GM21786 (cell line): Measurements from ENCODE around the gene SLC51A.
"Not testable (repeated sequence)": the region's sequence is repeated elsewhere in the genome, so short reads cannot be mapped to it uniquely, and the experiment has no call there.

ENCODE experiments used
- ATAC-seq: cut with Tn5 transposase; IDR thresholded peaks from one replicate; pipeline ENCODE4 v1.9.1; 2021; ENCODE audit not compliant: unreplicated experiment

Gene SLC51A

DNA sequence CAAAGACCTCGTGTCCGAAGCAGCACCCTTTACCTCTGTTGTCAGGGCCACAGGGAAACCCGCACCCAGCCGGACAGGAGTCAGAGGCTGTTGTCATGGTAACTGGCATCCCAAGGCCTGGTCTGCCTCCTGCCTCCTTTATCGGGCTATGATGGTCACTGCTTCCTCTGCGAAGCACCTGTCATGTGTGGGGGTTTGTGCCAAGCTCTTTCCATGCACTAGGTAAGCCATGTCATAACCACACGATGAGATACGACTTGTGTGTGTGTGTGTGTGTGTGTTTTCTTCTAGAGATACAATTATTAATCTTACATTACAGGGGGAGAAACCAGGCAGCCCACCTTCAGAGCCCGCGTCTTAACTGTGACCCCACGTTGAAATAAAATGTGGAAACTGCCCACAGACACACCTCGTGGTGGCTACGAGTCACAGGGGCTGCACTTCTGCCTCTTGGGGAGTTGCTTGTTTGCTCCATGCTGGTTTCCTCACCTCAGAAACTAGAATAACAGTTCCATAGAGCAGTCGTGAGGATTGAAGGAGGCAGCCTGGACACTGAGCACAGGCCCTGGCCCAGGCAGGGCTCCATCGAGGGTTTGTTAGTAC is 23.1 kb upstream of the SLC51A start:
- peak; percentile 8 for ATAC-seq

DNA sequence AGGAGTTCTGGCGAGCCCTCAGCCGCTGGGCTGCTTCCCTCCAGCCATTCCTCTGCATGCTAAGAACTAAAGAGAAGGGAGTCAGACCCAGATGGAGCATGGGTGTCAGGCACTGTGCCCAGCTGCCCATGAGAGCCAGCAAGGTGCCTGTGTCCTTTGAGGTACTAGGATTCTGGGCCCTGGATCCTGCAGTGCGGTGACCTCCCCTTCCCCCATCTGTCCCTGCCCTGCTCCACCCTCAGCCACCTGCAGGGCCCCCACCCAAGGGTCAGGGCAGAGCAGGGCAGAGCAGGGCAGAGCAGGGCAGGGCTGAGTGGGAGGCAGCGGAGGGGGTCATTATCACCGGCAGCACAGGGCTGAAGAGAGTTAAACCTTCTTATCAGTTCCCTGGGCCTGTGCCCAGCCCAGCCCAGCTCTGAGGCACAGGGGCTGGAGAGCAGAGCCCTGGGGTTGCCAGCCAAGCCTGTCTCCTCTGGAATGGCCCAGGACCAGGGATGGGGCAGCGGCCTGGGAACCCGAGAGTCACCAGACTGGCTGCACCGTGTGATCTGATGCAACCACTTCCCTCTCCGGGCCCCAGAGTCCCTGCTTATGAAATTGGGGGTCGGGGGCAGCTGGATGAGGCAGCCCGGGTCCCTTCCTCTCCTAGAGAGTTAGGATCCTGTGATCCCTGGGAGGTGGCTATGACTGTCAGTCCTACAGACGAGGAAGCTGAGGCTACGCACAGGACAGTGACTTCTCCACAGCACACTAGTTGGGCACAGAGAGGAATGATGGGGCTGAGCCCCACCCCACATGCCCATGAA is 22.4 kb upstream of the SLC51A start:
- ATAC-seq = no peak

DNA sequence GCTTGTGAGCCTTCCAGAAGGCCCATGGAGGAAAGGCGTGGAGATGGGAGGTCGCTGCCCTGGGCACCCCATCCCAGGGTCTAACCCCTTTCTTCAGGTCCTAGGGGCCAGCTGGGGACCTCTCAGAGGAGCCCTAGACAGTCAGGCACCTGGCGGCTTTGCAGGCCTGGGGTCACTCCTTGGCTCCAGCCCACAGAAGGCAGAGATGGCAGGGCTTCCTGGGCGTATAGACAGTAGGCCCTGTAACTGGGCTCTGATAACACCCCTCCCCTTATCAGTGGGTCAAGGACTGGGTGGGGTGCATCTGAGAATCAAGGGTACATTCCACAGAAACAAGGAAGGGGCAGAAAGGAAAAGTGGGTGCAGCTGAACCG is 21.8 kb upstream of the SLC51A start:
- ATAC-seq = no peak

DNA sequence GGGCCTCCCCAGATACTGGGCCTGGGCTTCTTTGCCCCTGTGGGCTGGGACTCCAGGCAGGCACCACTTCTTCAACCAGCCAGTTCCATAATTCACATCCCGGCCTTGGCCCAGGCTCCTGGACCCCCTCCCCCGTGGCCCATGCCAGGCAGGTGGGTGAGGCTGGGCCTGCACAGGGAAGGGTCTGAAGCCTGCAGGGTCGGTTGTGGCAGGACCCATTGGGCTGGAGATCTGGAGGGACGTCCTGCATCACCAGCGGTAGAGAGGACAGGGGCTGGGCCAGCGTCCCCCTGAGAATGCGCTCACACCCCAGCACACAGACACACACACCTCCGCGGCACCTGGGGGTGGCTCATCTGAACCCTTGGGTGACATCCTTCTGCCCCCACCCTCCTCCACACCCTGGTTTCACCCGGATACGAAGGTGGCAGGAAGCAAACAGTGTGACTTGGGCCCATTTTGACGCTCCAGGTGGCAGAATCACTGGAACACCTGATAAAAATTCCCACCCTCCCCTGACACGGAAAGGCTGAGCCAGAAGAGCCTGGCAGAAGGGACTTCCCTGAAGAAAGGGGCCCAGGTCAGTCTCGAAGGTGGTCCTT is 20.6 kb upstream of the SLC51A start:
- ATAC-seq = no peak

DNA sequence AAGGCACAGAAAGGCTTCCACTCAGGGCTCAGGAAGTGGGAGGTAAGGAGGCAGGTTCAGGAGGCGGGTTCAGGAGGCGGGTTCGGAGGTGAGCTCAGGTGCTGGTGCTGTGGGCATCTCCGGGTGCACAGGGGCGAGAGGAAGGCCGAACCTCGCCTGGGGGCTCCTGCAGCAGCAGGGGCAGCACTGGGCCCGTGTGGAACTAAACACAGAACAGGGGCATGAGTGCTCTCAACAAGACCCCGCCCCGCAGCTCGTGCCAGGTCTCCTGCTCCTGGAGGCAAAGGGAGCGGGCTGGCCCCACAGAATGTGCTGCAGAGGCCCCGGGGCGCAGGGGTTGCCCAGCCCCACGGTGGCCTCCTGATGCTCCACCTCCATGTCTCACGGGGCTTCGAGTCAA is 18.8 kb upstream of the SLC51A start:
- no peak for ATAC-seq

DNA sequence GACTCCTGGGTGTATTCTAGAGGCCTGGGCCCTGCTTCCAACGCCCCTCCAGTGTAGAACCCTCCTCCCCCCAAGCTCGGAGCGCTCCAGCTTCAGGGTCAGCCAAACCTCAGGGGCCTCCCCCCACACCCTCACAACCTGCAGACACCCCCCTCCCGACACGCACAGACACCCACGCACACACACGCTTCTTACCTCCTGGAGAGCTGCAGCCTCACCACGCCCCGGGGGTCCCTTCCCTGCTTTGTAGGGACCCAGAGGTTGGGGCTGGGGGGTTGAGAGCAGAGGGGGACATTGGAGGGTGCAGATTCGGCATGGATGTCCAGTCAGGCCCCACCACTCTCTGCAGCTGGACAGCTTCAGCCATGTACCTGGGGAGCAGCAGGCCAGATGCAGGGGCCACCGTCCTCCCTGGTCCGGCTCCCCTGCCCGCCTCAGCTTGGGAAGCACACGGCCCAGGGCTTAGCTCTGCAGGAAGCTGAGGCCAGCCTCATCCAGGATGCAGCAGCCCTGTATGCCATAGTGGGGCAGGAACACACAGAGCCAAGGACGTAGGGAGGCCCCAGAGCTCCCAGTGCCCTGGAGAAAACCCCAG is 18.2 kb upstream of the SLC51A start:
- ATAC-seq = no peak

DNA sequence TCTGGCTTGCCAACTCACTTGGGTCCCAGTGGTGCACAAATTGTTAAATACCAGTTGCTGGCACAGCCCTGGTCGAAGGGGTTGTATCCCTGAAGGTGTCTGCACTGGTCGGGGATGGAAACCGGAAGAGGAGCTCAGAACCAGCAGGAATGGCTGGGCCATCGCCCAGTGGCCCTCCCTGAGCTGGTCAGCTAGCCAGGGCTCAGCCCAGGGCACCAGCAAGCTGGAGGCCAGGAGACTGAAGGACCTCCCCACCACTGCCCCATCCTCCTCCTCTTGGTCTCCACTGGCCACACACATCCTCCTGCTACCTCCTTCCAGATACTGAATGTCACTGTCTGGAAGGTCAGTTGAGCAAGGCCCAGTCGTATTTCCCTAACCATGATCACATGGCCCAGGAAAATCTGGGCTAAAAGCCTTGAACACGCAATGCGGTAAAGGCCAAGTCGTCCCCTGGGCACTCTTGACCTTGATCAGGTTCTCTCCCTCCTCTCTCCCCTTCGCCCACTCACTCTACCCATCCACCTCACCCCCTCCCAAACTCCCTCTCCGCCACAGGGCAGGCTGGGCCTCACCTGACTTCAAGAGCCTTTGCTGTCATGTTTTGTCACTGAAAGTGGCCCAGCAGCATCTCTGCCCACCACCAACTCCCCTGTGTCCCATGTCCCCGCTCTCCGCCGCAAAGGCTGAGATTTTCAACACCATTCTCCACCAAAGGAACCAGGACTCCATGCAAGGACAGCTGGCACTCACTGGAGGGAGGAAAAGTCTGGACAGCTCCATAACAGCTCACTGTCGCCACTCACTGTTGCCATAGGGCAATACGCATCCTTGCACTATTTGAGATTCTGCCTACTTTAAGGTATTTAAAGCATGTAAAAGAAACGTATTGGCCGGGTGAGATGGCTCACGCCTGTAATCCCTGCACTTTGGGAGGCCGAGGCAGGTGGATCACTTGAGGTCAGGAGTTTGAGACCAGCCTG is 17.3 kb upstream of the SLC51A start:
- no peak for ATAC-seq

DNA sequence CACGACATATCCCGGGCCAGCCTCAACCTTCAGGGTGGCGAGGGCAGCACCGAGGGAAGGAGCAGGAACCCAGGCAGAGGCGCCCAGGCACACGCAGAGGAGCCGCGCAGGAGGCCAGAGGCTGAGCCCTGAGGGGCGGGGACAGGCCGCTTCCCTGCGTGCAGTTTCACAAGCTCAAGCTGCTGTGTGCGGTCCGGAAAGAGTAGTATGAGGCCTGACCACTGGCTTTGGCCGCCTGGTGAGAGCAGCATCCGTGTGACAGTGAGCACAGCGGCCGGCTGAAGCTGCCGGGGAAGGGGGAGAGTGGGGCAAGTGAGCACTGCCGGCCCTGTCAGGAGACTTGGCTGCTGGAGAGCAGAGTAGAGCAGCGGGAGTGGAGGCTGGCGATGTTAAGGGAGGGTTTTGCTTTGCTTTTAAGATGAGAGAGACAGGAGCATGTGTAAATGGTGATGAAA is 13.8 kb upstream of the SLC51A start:
- no peak for ATAC-seq

DNA sequence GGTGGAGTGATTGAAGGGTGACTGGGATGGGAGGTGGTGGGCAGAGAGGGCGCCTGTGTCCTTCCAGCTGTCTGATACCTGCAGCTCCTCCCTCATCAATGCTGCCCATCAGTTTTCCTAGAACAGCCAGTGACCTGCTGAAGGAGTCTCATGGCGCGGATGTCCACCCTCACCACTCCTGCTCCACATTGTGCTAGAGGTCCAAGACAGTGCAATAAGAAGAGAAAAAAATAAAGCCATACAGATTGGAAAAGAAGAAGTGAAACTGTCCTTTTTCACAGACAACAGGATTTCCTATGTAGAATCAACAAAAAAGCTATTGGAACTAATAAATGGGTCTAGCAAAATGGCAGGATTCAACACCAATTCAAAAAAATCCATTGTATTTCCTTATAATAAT is 12.5 kb upstream of the SLC51A start:
- no peak for ATAC-seq

DNA sequence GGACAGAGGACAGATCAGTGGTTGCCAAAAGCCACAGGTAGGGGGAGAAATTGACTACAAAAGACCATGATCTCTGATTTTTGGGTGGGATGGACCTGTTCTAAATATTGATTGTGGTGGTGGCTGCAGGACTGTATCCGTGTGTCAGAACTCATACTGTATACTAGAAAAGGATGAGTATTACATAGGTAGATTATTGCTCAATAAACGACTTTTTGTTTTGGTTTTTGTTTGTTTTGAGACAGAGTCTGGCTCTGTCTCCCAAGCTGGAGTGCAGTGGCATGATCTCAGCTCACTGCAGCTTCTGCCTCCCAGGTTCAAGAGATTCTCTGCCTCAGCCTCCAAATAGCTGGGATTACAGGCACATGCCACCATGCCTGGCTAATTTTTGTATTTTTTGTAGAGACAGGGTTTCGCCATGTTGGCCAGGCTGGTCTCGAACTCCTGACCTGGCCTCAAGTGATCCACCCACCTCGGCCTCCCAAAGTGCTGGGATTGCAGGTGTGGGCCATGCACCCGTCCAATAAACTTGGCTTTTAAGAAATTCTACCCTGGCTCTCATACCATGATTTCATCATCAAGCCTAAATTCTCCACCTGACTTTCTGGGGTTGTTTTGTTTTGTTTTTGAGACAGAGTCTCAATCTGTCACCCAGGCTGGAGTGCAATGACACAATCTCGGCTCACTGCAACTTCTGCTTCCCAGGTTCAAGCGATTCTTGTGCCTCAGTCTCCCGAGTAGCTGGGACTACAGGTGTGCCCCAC is 10.7 kb upstream of the SLC51A start:
- not testable (repeated sequence) for ATAC-seq

DNA sequence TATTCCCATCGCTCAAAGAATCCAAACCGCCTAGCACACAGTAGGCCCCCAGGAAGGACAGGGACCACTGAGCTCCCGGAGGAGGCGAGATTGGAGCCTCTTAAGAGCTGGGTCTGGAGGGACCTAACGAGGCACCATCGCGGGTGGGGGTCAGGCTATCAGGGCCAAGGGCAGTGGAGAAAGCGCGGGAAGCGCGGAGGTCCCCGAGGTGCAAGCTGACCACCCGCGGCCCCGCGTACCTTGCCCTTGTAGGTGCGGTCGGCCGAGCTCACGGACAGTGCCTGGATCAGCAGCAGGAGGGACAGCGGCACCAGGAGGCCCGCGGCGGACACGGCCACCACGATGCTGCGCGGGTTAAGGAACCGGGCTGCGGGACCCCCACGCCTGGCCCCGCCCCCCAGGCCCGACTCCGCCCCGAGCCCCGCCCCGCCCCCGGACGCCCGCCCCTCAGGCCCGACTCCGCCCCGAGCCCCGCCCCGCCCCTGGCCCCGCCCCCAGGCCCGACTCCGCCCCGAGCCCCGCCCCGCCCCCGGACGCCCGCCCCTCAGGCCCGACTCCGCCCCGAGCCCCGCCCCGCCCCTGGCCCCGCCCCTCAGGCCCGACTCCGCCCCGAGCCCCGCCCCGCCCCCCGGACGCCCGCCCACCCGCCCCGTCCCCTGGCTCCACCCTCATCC is 9.0 kb upstream of the SLC51A start:
- no peak for ATAC-seq

DNA sequence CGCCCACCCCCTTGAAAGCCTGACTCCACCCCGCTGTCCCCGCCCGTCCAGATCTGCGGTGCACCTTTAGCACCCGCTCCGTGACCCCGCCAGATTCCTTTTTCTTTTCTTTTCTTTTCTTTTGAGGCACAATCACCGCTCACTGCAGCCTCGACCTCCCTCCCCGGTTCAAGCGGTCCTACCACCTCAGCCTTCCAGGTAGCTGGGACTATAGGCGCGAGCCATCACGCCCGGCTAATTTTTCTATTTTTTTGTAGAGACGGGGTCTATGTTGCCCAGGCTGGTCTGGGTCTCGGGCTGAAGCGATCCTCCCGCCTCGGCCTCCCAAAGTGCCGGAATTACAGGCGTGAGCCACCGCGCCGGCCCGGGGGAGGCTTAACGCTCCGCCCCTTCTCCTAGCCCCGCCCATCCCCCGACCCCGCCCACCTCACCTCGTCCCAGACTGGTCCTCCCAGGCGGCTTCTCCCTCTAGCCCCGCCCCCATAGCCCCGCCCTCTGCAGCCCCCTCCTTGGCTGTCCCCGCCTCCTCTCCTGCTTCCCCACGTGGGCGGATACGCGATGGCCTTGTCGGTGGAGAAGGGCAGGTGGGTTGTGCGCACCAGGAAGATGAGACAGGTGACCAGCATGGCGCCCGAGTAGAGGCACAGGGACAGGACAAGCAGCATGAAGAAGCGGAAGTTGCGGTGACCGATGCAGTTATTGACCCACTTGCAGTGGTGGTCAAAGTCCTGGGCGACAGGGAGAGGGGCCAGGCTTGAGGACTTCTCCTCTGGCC is 8.3 kb upstream of the SLC51A start:
- ATAC-seq = no peak

DNA sequence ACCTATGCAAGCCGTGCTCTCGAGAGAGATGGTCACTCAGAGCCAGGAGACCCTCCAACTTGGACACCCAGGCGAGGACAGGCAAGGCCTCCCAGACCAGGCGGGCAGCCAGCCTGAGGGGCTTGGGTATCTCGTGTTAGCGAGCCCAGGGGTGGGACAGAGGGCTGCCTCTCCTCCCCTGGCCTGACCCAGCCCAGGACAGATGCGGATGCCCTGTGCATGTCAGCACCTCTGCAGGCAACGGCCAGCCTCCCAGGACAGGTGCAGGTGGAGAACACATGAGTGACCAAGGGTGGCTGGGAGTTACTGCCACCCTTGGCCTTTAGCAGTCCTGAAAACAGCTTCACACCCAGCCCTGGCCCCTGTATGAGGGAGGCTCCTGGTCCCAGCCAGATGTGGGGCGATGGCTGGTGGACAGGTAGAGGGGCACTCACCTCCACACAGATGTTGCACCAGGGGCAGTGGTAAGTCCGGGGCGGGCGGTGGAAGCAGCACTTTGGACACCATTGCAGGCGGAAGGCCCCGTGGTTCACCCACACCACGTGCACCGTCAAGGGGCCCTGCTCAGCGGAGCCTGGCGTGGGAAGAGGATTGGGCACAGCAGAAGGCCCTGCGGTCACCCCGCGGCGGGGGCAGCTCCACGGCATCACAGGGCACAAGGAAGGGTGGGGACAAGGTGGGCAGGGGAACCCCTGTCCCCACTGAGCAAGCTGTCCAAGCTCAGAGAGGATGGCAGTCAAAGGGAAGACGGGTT is 7.2 kb upstream of the SLC51A start:
- ATAC-seq = no peak

DNA sequence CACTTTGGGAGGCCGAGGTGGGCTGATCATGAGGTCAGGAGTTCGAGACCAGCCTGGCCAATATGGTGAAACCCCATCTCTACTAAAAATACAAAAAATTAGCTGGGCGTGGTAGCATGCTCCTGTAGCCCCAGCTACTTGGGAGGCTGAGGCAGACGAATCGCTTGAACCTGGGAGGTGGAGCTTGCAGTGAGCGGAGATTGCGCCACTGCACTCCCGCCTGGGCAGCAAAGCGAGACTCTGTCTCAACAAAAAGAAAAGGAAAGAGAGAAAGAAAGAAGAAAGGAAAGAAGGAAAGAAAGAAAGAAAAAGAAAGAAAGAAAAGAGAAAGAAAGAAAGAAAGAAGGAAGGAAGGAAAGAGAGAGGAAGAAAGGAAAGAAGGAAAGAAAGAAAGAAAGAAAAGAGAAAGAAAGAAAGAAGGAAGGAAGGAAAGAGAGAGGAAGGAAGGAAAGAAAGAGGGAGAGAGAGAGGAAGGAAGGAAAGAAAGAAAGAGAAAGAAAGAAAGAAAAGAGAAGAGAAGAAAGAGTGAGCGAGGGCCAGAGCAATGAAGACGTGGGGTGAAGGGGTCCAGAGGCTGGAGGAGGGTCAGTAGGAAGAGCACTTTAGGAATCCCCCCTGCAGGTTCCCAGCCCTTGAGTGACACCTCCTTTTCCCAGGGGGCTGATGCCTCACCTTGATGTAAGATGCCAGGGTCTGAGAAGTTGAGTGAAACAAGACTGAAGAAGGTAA is 6.2 kb upstream of the SLC51A start:
- ATAC-seq = not testable (repeated sequence)

DNA sequence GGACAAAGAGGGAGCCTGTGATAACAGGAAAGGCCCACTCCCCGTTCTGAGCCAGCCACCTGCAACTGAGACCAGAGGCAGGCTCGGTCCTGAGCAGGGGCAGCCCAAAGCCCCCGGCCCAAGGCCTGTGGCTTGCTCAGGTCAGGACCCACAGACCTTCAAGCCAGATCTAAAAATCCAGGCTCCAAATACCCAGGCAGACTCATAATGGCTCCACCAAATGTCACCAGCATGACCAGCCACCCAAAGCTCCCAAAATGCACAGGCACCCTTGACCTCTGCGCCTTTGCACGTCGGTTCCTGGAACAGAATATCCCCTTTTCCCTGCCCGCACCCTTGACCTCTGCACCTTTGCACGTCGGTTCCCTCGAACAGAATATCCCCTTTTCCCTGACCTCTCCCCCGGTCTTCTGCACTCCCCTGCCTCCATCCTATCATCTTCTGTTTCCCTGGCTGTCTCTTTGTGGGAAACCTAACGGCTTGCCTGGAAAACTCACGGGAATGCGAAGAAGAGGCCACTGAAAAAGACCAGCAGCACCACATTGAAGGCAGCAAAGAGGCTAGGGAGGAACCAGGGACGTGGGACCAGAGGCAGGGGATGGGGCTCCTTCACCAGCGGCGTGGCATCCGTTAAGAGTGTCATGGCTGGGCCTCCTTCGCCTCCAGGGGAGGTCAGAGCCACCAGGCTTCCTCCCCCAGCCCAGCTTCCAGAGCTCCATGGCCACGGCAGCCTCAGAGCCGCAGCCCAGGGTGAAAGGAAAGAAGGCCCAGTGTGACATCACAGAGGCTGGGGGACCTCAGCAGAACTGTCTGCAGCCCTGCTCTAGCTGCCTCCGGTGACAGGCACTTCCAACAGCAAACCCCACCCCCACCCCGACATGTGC is 5.4 kb upstream of the SLC51A start, which contains the start of gene ZDHHC19:
ZDHHC19 (minus strand) TSS at position 728 of the 884 bp plus-strand sequence; CDS start at position 643, 85 bp downstream.
- no peak for ATAC-seq

DNA sequence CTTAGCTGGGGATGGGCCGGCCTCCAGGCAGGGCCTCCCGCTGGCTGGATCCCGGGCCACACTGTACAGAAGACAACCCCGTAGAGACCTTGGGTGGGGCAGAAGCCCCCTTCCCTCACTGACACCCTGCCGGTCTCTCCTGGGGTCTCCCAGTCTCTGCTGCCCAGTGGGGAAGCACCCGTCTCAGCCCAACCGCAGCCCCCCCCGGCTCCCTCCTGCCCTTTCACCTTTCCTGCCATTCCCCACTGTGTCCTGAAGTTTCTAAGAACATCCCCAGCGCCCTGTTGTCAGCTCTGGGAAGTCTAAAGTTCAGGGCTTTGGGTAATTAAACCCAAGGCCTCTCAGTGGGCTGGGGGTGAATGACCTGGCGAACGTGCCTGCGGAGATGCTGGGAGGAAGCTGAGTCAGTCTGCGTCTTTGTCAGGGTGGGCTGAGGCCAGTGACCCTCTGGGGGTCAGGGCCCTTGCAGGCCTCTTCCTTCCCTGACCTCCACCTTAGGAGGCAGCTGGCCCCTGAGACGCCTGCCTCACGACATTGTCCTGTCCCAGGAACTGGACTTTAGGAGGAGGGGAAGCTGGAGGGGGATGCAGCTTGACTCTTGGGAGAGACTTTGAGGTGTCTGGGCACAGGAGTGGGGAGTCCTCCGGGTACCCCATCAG is 1.4 kb upstream of the SLC51A start:
- no peak for ATAC-seq
